ENCODE measurements around the gene RPS6KA1.
"Not testable (repeated sequence)": the region's sequence is repeated elsewhere in the genome, so short reads cannot be mapped to it uniquely, and the experiment has no call there.

Gene RPS6KA1

GRCh38 chr1:26582836-26583460 is 53.4 kb downstream of the RPS6KA1 start:
- DNase-seq (ENCODE audit: low spot score): no peak
- Histone ChIP-seq H3K4me3 (ENCODE audit: severe bottlenecking) (no peak overlapping the region), H3K27me3 (ENCODE audit: insufficient read depth, poor library complexity, severe bottlenecking) (no peaks in the 10 kb centered on the region), H3K4me1 (ENCODE audit: insufficient read depth, poor library complexity, severe bottlenecking) (no peaks in the 10 kb centered on the region), H3K36me3 (ENCODE audit: low read depth) (no peaks in the 10 kb centered on the region), H3K9me3 (ENCODE audit: severe bottlenecking) (no peaks in the 10 kb centered on the region), H3K27ac (ENCODE audit: poor library complexity, severe bottlenecking) (no peak overlapping the region)
- TF ChIP-seq CTCF (IDR thresholded peaks at IDR 0.05; ENCODE audit: poor library complexity, severe bottlenecking): no peak
- peak; percentile 42; the same call in 2 of the 3 replicates for ATAC-seq (ENCODE audit: low read depth)

- ATAC-seq (ENCODE audit: low read depth): no peak
- H3K27me3 ChIP-seq (ENCODE audit: insufficient read depth, poor library complexity, severe bottlenecking): no peaks in the 10 kb centered on the region
- H3K4me3 ChIP-seq (ENCODE audit: severe bottlenecking): no peak overlapping the region
- DNase-seq (ENCODE audit: low spot score): no peak
- no peak overlapping the region for H3K27ac ChIP-seq (ENCODE audit: poor library complexity, severe bottlenecking)
- H3K36me3 ChIP-seq (ENCODE audit: low read depth): no peaks in the 10 kb centered on the region
- H3K9me3 ChIP-seq (ENCODE audit: severe bottlenecking): peaks cover 7% of the 10 kb centered on the region
- no peak for TF ChIP-seq CTCF (IDR thresholded peaks at IDR 0.05; ENCODE audit: poor library complexity, severe bottlenecking)
- H3K4me1 ChIP-seq (ENCODE audit: insufficient read depth, poor library complexity, severe bottlenecking): no peaks in the 10 kb centered on the region
Measured at GRCh38 chr1:26583646-26584485, 54.3 kb downstream of the RPS6KA1 start.

GRCh38 chr1:26584588-26584987 is 55.0 kb downstream of the RPS6KA1 start:
- H3K27ac ChIP-seq (ENCODE audit: poor library complexity, severe bottlenecking); H3K9me3 ChIP-seq (ENCODE audit: severe bottlenecking); H3K4me1 ChIP-seq (ENCODE audit: insufficient read depth, poor library complexity, severe bottlenecking); H3K27me3 ChIP-seq (ENCODE audit: insufficient read depth, poor library complexity, severe bottlenecking); ATAC-seq (ENCODE audit: low read depth); H3K36me3 ChIP-seq (ENCODE audit: low read depth); DNase-seq (ENCODE audit: low spot score); H3K4me3 ChIP-seq (ENCODE audit: severe bottlenecking): not testable (repeated sequence)

GRCh38 chr1:26585471-26585870 is 55.9 kb downstream of the RPS6KA1 start:
- Histone ChIP-seq H3K9me3 (ENCODE audit: severe bottlenecking) (peaks cover 7% of the 10 kb centered on the region), H3K4me1 (ENCODE audit: insufficient read depth, poor library complexity, severe bottlenecking) (no peaks in the 10 kb centered on the region), H3K27me3 (ENCODE audit: insufficient read depth, poor library complexity, severe bottlenecking) (no peaks in the 10 kb centered on the region), H3K27ac (ENCODE audit: poor library complexity, severe bottlenecking) (no peak overlapping the region), H3K36me3 (ENCODE audit: low read depth) (no peaks in the 10 kb centered on the region), H3K4me3 (ENCODE audit: severe bottlenecking) (no peak overlapping the region)
- TF ChIP-seq CTCF (IDR thresholded peaks at IDR 0.05; ENCODE audit: poor library complexity, severe bottlenecking): no peak
- no peak for DNase-seq (ENCODE audit: low spot score)
- ATAC-seq (ENCODE audit: low read depth): no peak

GRCh38 chr1:26593385-26593784 is 63.8 kb downstream of the RPS6KA1 start:
- no peak for DNase-seq (ENCODE audit: low spot score)

GRCh38 chr1:26594593-26594992 is 65.0 kb downstream of the RPS6KA1 start:
- not testable (repeated sequence) for H3K36me3 ChIP-seq (ENCODE audit: low read depth); H3K27ac ChIP-seq (ENCODE audit: poor library complexity, severe bottlenecking); H3K9me3 ChIP-seq (ENCODE audit: severe bottlenecking); H3K27me3 ChIP-seq (ENCODE audit: insufficient read depth, poor library complexity, severe bottlenecking); ATAC-seq (ENCODE audit: low read depth); H3K4me1 ChIP-seq (ENCODE audit: insufficient read depth, poor library complexity, severe bottlenecking); DNase-seq (ENCODE audit: low spot score); H3K4me3 ChIP-seq (ENCODE audit: severe bottlenecking)

More at GRCh38 chr1:26593385-26593784, 63.8 kb downstream of the RPS6KA1 start:
- 0 out of 2 replicates have a peak, but pooled peaks cover 4% of the 10 kb centered on the region for H3K36me3 ChIP-seq (ENCODE audit: low read depth)
- H3K4me1 ChIP-seq (ENCODE audit: insufficient read depth, poor library complexity, severe bottlenecking): no peaks in the 10 kb centered on the region
- no peaks in the 10 kb centered on the region for H3K27me3 ChIP-seq (ENCODE audit: insufficient read depth, poor library complexity, severe bottlenecking)
- no peak for TF ChIP-seq CTCF (IDR thresholded peaks at IDR 0.05; ENCODE audit: poor library complexity, severe bottlenecking)
- ATAC-seq (ENCODE audit: low read depth): no peak
- no peak overlapping the region for H3K4me3 ChIP-seq (ENCODE audit: severe bottlenecking)
- H3K27ac ChIP-seq (ENCODE audit: poor library complexity, severe bottlenecking): no peak overlapping the region
- H3K9me3 ChIP-seq (ENCODE audit: severe bottlenecking): peaks cover 4% of the 10 kb centered on the region

Data from RWPE2 (cell line).